ENCODE data around the gene RTF1.
A peak's percentile ranks its signal among the peaks of the same experiment; 100 is the strongest.

The RTF1 gene

GRCh38 chr15:41499109-41499851, 82.4 kb downstream of the RTF1 start:
- H3K27ac Mint-ChIP-seq: no peak overlapping the region
- no peak overlapping the region for H3K4me3 Mint-ChIP-seq
- ATAC-seq (ENCODE audit: low read depth) (no peak), DNase-seq (ENCODE audit: low spot score in 2 of 2) (no peak)
- H3K9me3 Mint-ChIP-seq: no peaks in the 10 kb centered on the region
- peaks cover 22% of the 10 kb centered on the region for H3K27me3 Mint-ChIP-seq
- H3K4me1 Mint-ChIP-seq: peaks cover 14% of the 10 kb centered on the region
- no peaks in the 10 kb centered on the region for H3K36me3 Mint-ChIP-seq

DNA sequence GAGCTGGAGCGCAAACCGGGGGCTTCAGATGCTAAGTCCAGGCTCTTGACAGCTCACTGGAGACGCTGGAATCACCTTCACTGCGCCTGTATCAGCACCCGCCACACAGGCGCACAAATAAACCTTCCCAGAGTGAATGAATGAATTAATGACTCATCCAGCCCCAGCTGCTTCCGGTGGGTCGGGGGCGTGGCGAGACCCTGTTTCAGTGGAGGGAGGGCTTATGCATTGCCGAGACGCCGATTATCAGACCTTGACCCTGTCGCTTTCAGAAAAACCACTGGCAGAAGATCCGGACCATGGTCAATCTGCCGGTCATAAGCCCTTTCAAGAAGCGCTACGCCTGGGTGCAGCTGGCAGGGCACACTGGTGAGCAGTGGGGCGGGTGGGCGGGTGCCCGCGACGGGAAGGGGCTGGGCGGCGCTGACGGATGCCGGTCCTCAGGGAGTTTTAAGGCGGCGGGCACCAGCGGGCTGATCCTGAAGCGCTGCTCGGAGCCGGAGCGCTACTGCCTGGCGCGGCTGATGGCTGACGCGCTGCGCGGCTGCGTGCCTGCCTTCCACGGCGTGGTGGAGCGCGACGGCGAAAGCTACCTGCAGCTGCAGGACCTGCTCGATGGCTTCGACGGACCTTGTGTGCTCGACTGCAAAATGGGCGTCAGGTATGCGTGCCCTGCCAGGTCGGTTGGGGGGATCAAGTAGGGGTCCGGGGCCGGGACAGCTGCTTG, 84.5 kb downstream of the RTF1 start:
- ATAC-seq (ENCODE audit: low read depth): peak; percentile 60
- peaks cover 21% of the 10 kb centered on the region for H3K27me3 Mint-ChIP-seq

GRCh38 chr15:41501931-41502794, 85.3 kb downstream of the RTF1 start:
- Mint-ChIP-seq H3K27me3 (peaks cover 16% of the 10 kb centered on the region), H3K27ac (no peak overlapping the region), H3K4me1 (peaks cover 14% of the 10 kb centered on the region), H3K36me3 (no peaks in the 10 kb centered on the region), H3K4me3 (peak overlapping the region; percentile 81), H3K9me3 (no peaks in the 10 kb centered on the region)
- ATAC-seq (ENCODE audit: low read depth) (peak; percentile 62), DNase-seq (ENCODE audit: low spot score in 2 of 2) (peak in 1 of 2 donors; percentile 45)

More for the DNA sequence above, 84.5 kb downstream of the RTF1 start:
- no peak overlapping the region for H3K27ac Mint-ChIP-seq
- H3K4me1 Mint-ChIP-seq: peaks cover 14% of the 10 kb centered on the region
- H3K4me3 Mint-ChIP-seq: peak overlapping the region; percentile 81
- H3K36me3 Mint-ChIP-seq: no peaks in the 10 kb centered on the region
- DNase-seq (ENCODE audit: low spot score in 2 of 2): no peak
- no peaks in the 10 kb centered on the region for H3K9me3 Mint-ChIP-seq

DNA sequence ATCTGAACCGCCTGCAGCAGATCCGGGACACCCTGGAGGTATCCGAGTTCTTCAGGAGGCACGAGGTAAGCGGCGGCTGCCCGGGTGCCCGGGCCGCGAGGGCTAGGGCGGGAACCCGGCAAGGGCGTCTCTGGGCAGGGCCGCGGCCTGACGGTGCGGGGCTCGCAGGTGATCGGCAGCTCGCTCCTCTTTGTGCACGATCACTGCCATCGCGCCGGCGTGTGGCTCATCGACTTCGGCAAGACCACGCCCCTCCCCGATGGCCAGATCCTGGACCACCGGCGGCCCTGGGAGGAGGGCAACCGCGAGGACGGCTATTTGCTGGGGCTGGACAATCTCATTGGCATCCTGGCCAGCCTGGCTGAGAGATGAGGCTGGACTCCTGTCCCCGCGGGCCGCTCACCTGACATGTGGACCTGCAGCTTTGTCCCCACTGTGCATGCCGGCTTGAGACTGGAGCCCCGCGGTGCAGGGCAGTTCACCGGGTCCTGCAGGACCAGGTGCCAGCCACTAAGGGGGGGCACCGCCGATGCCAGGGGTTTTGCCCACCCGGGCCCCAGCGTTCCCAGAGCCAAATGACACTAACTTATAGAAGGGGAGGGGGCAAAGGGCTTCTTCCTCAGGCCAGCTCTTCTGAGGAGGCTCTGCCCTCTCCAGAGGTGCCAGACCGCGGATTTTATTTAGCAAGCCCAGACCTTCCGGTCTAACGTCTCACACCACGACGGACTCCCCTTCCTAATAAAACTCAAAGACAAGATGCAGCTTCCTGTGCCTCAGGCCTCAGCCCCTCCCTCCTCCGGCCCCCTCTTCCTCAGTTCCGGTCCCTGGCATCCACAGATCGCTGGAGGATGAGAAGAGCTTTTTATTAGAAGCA, 86.1 kb downstream of the RTF1 start:
- peak overlapping the region; percentile 81 for H3K4me3 Mint-ChIP-seq
- no peak overlapping the region for H3K27ac Mint-ChIP-seq
- DNase-seq (ENCODE audit: low spot score in 2 of 2): no peak
- peaks cover 14% of the 10 kb centered on the region for H3K4me1 Mint-ChIP-seq
- no peaks in the 10 kb centered on the region for H3K9me3 Mint-ChIP-seq
- peaks cover 13% of the 10 kb centered on the region for H3K27me3 Mint-ChIP-seq
- H3K36me3 Mint-ChIP-seq: no peaks in the 10 kb centered on the region
- peak; percentile 10 for ATAC-seq (ENCODE audit: low read depth)

DNA sequence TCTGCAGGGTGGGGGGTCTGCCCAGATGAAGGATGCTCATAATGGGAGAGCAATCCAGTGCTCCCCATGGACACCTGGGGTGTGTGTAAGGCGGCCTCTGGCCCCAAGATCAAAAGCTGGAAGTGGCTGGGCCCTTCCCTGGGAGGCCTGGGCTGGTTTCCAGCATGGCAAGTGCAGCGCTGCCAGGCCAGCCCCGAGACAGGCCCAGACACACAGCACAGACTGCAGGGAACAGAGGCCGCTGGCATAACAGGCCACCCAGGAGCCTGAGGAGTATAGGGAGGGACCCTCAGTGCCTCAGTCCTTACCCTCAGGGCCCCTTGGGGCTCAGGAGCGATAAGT, 86.7 kb downstream of the RTF1 start:
- H3K36me3 Mint-ChIP-seq: no peaks in the 10 kb centered on the region
- no peak overlapping the region for H3K27ac Mint-ChIP-seq
- peaks cover 9% of the 10 kb centered on the region for H3K27me3 Mint-ChIP-seq
- no peak for ATAC-seq (ENCODE audit: low read depth)
- DNase-seq (ENCODE audit: low spot score in 2 of 2): no peak
- peaks cover 13% of the 10 kb centered on the region for H3K4me1 Mint-ChIP-seq
- peak overlapping the region; percentile 41 for H3K4me3 Mint-ChIP-seq
- no peaks in the 10 kb centered on the region for H3K9me3 Mint-ChIP-seq

GRCh38 chr15:41504751-41505492, 88.0 kb downstream of the RTF1 start:
- no peak overlapping the region for H3K4me3 Mint-ChIP-seq
- peaks cover 4% of the 10 kb centered on the region for H3K27me3 Mint-ChIP-seq
- H3K36me3 Mint-ChIP-seq: no peaks in the 10 kb centered on the region
- DNase-seq (ENCODE audit: low spot score in 2 of 2) (no peak), ATAC-seq (ENCODE audit: low read depth) (no peak)
- H3K27ac Mint-ChIP-seq: no peak overlapping the region
- peaks cover 7% of the 10 kb centered on the region for H3K4me1 Mint-ChIP-seq
- H3K9me3 Mint-ChIP-seq: no peaks in the 10 kb centered on the region

GRCh38 chr15:41505776-41506175, 88.9 kb downstream of the RTF1 start:
- Mint-ChIP-seq H3K36me3 (no peaks in the 10 kb centered on the region), H3K9me3 (no peaks in the 10 kb centered on the region), H3K27me3 (peaks cover 7% of the 10 kb centered on the region), H3K4me3 (no peak overlapping the region), H3K4me1 (peaks cover 7% of the 10 kb centered on the region), H3K27ac (no peak overlapping the region)
- no peak for DNase-seq (ENCODE audit: low spot score in 2 of 2)
- ATAC-seq (ENCODE audit: low read depth): no peak

DNA sequence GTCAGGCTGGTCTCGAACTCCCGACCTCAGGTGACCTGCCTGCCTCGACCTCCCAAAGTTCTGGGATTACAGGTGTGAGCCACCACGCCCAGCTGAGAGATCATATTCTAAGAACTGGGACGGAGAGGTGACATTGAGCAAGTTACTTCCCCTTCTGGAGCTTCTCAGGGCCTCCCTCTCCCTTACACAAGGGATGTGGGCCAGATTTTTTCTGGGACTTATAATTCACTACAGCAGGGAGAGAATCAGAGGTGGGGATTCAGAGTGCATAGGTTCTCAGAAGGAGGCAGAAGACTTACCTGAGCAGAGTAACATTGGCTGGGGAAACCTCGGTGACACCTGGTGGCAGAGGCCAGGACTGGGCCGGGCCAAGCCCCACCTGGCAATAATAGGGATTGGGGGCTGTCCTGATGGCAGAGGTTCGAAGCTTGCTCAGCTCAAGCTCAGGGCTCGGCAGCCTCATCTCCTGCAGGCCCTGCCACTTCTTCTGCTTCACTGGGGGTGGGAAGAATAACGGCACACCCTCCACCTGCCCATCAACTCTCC, 90.0 kb downstream of the RTF1 start:
- no peak for ATAC-seq (ENCODE audit: low read depth)

DNA sequence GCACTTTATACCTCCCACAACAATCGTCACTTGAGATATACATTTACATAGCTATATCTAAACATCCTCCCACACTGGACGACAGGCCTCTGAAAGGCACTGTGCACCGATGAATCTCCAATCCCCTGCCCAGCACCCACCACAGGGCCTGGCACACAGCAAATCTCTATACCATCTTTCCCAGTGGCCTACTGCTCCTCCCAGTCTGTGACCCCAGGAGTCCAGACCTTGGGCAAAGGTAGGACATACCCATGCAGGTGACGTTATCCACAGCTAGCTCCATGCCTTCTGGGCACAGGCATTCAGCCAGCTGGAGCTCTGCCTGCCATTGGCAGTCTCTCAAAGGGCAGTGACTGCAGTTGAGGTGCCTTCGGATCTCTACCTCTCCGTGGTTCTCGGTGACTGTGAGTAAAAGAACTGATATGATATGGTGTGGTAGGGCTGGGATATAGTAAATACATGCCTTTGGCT, 91.0 kb downstream of the RTF1 start:
- Mint-ChIP-seq H3K27ac (no peak overlapping the region), H3K9me3 (no peaks in the 10 kb centered on the region), H3K4me1 (peaks cover 6% of the 10 kb centered on the region), H3K36me3 (no peaks in the 10 kb centered on the region), H3K27me3 (peaks cover 2% of the 10 kb centered on the region), H3K4me3 (no peak overlapping the region)
- DNase-seq (ENCODE audit: low spot score in 2 of 2): no peak
- ATAC-seq (ENCODE audit: low read depth): no peak

More for the DNA sequence above, 90.0 kb downstream of the RTF1 start:
- Mint-ChIP-seq H3K27ac (no peak overlapping the region), H3K9me3 (no peaks in the 10 kb centered on the region), H3K27me3 (peaks cover 2% of the 10 kb centered on the region), H3K36me3 (no peaks in the 10 kb centered on the region), H3K4me1 (peaks cover 2% of the 10 kb centered on the region), H3K4me3 (no peak overlapping the region)
- DNase-seq (ENCODE audit: low spot score in 2 of 2): no peak

DNA sequence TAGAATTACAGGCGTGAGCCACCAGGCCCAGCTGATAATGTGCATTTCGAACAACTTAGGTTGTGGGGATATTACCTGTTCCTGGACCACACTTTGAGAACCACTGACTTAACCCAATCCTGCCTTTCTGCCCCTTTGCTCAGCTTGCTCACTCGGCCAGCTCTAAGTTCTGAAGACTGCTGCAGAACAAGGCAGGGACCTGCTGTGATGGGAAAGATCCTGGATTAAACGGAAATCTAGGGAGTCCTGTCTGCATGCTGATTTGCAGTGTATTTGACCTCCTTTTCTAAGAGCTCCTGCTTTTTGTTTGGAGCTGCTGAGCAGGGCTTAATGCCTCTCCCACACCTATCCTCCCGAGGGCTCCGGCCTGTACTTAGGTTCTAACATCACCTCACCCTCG, 93.8 kb downstream of the RTF1 start:
- Mint-ChIP-seq H3K4me1 (peaks cover 17% of the 10 kb centered on the region), H3K9me3 (no peaks in the 10 kb centered on the region), H3K27ac (no peak overlapping the region), H3K4me3 (no peak overlapping the region), H3K27me3 (peaks cover 5% of the 10 kb centered on the region), H3K36me3 (no peaks in the 10 kb centered on the region)
- no peak for DNase-seq (ENCODE audit: low spot score in 2 of 2)
- ATAC-seq (ENCODE audit: low read depth): no peak

- H3K27ac Mint-ChIP-seq: no peak overlapping the region
- no peaks in the 10 kb centered on the region for H3K9me3 Mint-ChIP-seq
Observed at GRCh38 chr15:41511331-41511898, 94.5 kb downstream of the RTF1 start.

GRCh38 chr15:41511899-41512369, 95.0 kb downstream of the RTF1 start:
- Mint-ChIP-seq H3K9me3 (no peaks in the 10 kb centered on the region), H3K36me3 (no peaks in the 10 kb centered on the region), H3K4me3 (peak overlapping the region; percentile 90), H3K27ac (no peak overlapping the region), H3K27me3 (peaks cover 5% of the 10 kb centered on the region), H3K4me1 (peaks cover 17% of the 10 kb centered on the region)
- DNase-seq (ENCODE audit: low spot score in 2 of 2) (no peak), ATAC-seq (ENCODE audit: low read depth) (peak; percentile 14)

More at GRCh38 chr15:41511331-41511898, 94.5 kb downstream of the RTF1 start:
- Mint-ChIP-seq H3K27me3 (peaks cover 5% of the 10 kb centered on the region), H3K4me1 (peaks cover 17% of the 10 kb centered on the region), H3K4me3 (no peak overlapping the region), H3K36me3 (no peaks in the 10 kb centered on the region)
- no peak for ATAC-seq (ENCODE audit: low read depth)
- no peak for DNase-seq (ENCODE audit: low spot score in 2 of 2)

Measured in memory B cell (primary cell).